Kidney epithelial cell (primary cell): ENCODE results near the gene CTSW. TPM values are rescaled to one million over a fixed set of nuclear protein-coding genes. Genes with fewer than 3 reads are reported as not detected.
"Not testable (repeated sequence)": the region's sequence is repeated elsewhere in the genome, so short reads cannot be mapped to it uniquely, and the experiment has no call there.

Experiments used
- DNase-seq: peaks from one replicate; pipeline ENCODE4 v3.0.0-alpha.2; 2010; ENCODE audit warnings: low read depth
- H3K27me3 ChIP-seq: 2 replicates; pipeline ENCODE4 v1.6.0; 2011; ENCODE audit warnings: low read length; ENCODE audit not compliant: control insufficient read depth, insufficient read depth
- H3K36me3 ChIP-seq: 2 replicates; pipeline ENCODE4 v1.5.1; 2011; ENCODE audit warnings: low read length; ENCODE audit not compliant: control insufficient read depth, insufficient read depth
- H3K4me3 ChIP-seq: 2 replicates; pipeline ENCODE4 v1.5.1; 2011; ENCODE audit warnings: low read depth, mild to moderate bottlenecking, control low read depth, low read length
- CTCF ChIP-seq: IDR thresholded peaks from 2 replicates; pipeline ENCODE4 v1.5.1; 2011; ENCODE audit warnings: mild to moderate bottlenecking, moderate library complexity, low read length, control low read depth, inconsistent platforms; ENCODE audit not compliant: insufficient read depth, poor library complexity, severe bottlenecking
- total RNA-seq: library from RNA; depleted of rRNA; stranded (reverse); fragments of >200 nt; gene quantifications from 2 replicates; pipeline ENCODE4 v1.2.3, GENCODE V29; 2015

CTSW gene
- total RNA-seq, result not detected in 2 replicates

- no peaks in the 10 kb centered on the region for H3K27me3 ChIP-seq
- no peak within 1 kb of the TSS for H3K4me3 ChIP-seq
- DNase-seq, result no peak
- H3K36me3 ChIP-seq, result peaks cover 8% of the 10 kb centered on the region
- no peak for TF ChIP-seq CTCF
Measured at GRCh38 chr11:65879617-65880016, at the start of gene CTSW. Gene CTSW, plus strand, starts transcription at chr11:65879837. Its CDS starts 18 bp downstream, at chr11:65879855.

- not testable (repeated sequence) for H3K36me3 ChIP-seq, DNase-seq
- H3K27me3 ChIP-seq, result peaks cover 17% of the 10 kb centered on the region
Measured at GRCh38 chr11:65832231-65832630, 47.4 kb upstream of the CTSW start.

GRCh38 chr11:65833297-65834030, 46.2 kb upstream of the CTSW start, which contains the start of gene SNX32:
Gene SNX32, plus strand, starts transcription at chr11:65833963. Its CDS starts 103 bp downstream, at chr11:65834066.
- Histone ChIP-seq H3K27me3 (peaks cover 17% of the 10 kb centered on the region), H3K4me3 (peak within 1 kb of the TSS; percentile 53), H3K36me3 (no peaks in the 10 kb centered on the region)
- no peak for TF ChIP-seq CTCF
- peak; percentile 48 for DNase-seq

More at GRCh38 chr11:65832231-65832630, 47.4 kb upstream of the CTSW start:
- H3K4me3 ChIP-seq, result not testable (repeated sequence)

GRCh38 chr11:65834202-65834601, 45.4 kb upstream of the CTSW start:
- no peak for TF ChIP-seq CTCF
- H3K4me3 ChIP-seq, result peak overlapping the region; percentile 53
- no peak for DNase-seq
- peaks cover 16% of the 10 kb centered on the region for H3K27me3 ChIP-seq
- no peaks in the 10 kb centered on the region for H3K36me3 ChIP-seq

GRCh38 chr11:65842144-65842543, 37.5 kb upstream of the CTSW start:
- no peak for DNase-seq
- no peaks in the 10 kb centered on the region for H3K36me3 ChIP-seq
- H3K27me3 ChIP-seq, result no peaks in the 10 kb centered on the region
- no peak for TF ChIP-seq CTCF
- no peak overlapping the region for H3K4me3 ChIP-seq

- TF ChIP-seq CTCF, result no peak
- H3K36me3 ChIP-seq, result no peaks in the 10 kb centered on the region
- H3K27me3 ChIP-seq, result no peaks in the 10 kb centered on the region
- H3K4me3 ChIP-seq, result no peak overlapping the region
- DNase-seq, result no peak
Measured at GRCh38 chr11:65843811-65844210, 35.8 kb upstream of the CTSW start.
